WTC11 (cell line): ENCODE results near the gene CACNA2D1. TPM values are rescaled to one million over a fixed set of nuclear protein-coding genes. Genes with fewer than 3 reads are reported as not detected.

Experiments used
- ATAC-seq: fragments of 200-7000 bp; cut with Tn5 transposase; 2 replicates; pipeline ENCODE4 v1.10.0; 2021; ENCODE audit warnings: mild to moderate bottlenecking, moderate library complexity
- CTCF ChIA-PET: fragments of 300-600 bp; sonication (Branson Sonifier 250); formaldehyde crosslinking; loops from one replicate; lab custom pipeline; 2021; ENCODE audit warnings: antibody characterized with exemption; lab: Charles Lee
- POLR2A ChIA-PET: fragments of 350-600 bp; sonication (Branson Sonifier 250); formaldehyde crosslinking; loops from one replicate; lab custom pipeline; 2021; ENCODE audit warnings: antibody characterized with exemption; lab: Charles Lee
- DNase-seq: peaks from one replicate; pipeline ENCODE4 v3.0.0; 2021; ENCODE audit warnings: low spot score
- H3K27ac Mint-ChIP-seq: 2 replicates; pipeline ENCODE4 v1.8.0; 2021; ENCODE audit warnings: mixed read lengths
- H3K27me3 Mint-ChIP-seq: 2 replicates; pipeline ENCODE4 v1.8.0; 2021; ENCODE audit warnings: low read depth, mild to moderate bottlenecking, moderate library complexity, mixed read lengths
- H3K36me3 Mint-ChIP-seq: 2 replicates; pipeline ENCODE4 v1.8.0; 2021; ENCODE audit warnings: mixed read lengths
- H3K4me1 Mint-ChIP-seq: 2 replicates; pipeline ENCODE4 v1.8.0; 2022; ENCODE audit warnings: mixed read lengths
- H3K4me3 Mint-ChIP-seq: 2 replicates; pipeline ENCODE4 v1.8.0; 2021; ENCODE audit warnings: mild to moderate bottlenecking, moderate library complexity, mixed read lengths
- H3K9me3 Mint-ChIP-seq: 2 replicates; pipeline ENCODE4 v1.8.0; 2021; ENCODE audit warnings: mixed read lengths
- EMX1 ChIP-seq: fragments of 250-450 bp; sonication (Bioruptor Pico); IDR thresholded peaks from 2 replicates; pipeline ENCODE4 v1.8.0; 2021; ENCODE audit warnings: mild to moderate bottlenecking
- FOXJ3 ChIP-seq: sonication (generic); formaldehyde crosslinking; IDR thresholded peaks from 2 replicates; pipeline ENCODE4 v1.9.0; 2021; ENCODE audit warnings: missing genetic modification reagents, mild to moderate bottlenecking, borderline replicate concordance
- FOXK1 ChIP-seq: sonication (generic); formaldehyde crosslinking; IDR thresholded peaks from 2 replicates; pipeline ENCODE4 v1.8.0; 2022; ENCODE audit warnings: mild to moderate bottlenecking, moderate library complexity, missing genetic modification reagents
- FOXP1 ChIP-seq: sonication (generic); formaldehyde crosslinking; IDR thresholded peaks from 2 replicates; pipeline ENCODE4 v1.8.0; 2022; ENCODE audit warnings: missing genetic modification reagents, mild to moderate bottlenecking, moderate library complexity, borderline replicate concordance
- GABPB1 ChIP-seq: sonication (generic); formaldehyde crosslinking; IDR thresholded peaks from 2 replicates; pipeline ENCODE4 v1.8.1; 2023; ENCODE audit warnings: mild to moderate bottlenecking, missing genetic modification reagents
- MXD4 ChIP-seq: fragments of 250-450 bp; sonication (Bioruptor Pico); IDR thresholded peaks from 2 replicates; pipeline ENCODE4 v1.8.0; 2021; ENCODE audit warnings: mild to moderate bottlenecking, moderate library complexity, borderline replicate concordance
- MYBL2 ChIP-seq: sonication (generic); formaldehyde crosslinking; IDR thresholded peaks from 2 replicates; pipeline ENCODE4 v1.8.1; 2023; ENCODE audit warnings: mild to moderate bottlenecking, moderate library complexity, missing genetic modification reagents
- NFATC4 ChIP-seq: fragments of 250-450 bp; sonication (Bioruptor Pico); IDR thresholded peaks from 2 replicates; pipeline ENCODE4 v1.9.0; 2021; ENCODE audit warnings: mild to moderate bottlenecking
- NFYB ChIP-seq: sonication (generic); formaldehyde crosslinking; conservative IDR thresholded peaks from 2 replicates; pipeline ENCODE4 v1.8.0; 2022; ENCODE audit warnings: low read depth, missing genetic modification reagents
- NR2C2 ChIP-seq: sonication (generic); formaldehyde crosslinking; IDR thresholded peaks from 2 replicates; pipeline ENCODE4 v1.8.0; 2022; ENCODE audit warnings: mild to moderate bottlenecking, missing genetic modification reagents
- OVOL2 ChIP-seq: fragments of 250-450 bp; sonication (Bioruptor Pico); IDR thresholded peaks from 2 replicates; pipeline ENCODE4 v1.9.0; 2021; ENCODE audit warnings: mild to moderate bottlenecking, borderline replicate concordance
- SMAD3 ChIP-seq: sonication (generic); formaldehyde crosslinking; IDR thresholded peaks from 2 replicates; pipeline ENCODE4 v1.8.0; 2022; ENCODE audit warnings: missing genetic modification reagents, mild to moderate bottlenecking, borderline replicate concordance
- SOX15 ChIP-seq: fragments of 250-450 bp; sonication (Bioruptor Pico); IDR thresholded peaks from 2 replicates; pipeline ENCODE4 v1.9.0; 2021; ENCODE audit warnings: mild to moderate bottlenecking
- SP1 ChIP-seq: sonication (generic); formaldehyde crosslinking; conservative IDR thresholded peaks from 2 replicates; pipeline ENCODE4 v1.8.1; 2022; ENCODE audit warnings: missing genetic modification reagents
- ZNF121 ChIP-seq: sonication (generic); formaldehyde crosslinking; IDR thresholded peaks from 2 replicates; pipeline ENCODE4 v1.8.0; 2023; ENCODE audit warnings: missing genetic modification reagents
- ZNF416 ChIP-seq: fragments of 250-450 bp; sonication (Bioruptor Pico); IDR thresholded peaks from 2 replicates; pipeline ENCODE4 v1.9.0; 2021; ENCODE audit warnings: mild to moderate bottlenecking, inconsistent platforms
- total RNA-seq: library from RNA; stranded (reverse); gene quantifications from 3 replicates; pipeline ENCODE4 v1.2.3, GENCODE V29; 2021
- TF ChIP-seq, protein P1 (sequence below): fragments of 250-450 bp; sonication (Bioruptor Pico); IDR thresholded peaks from 2 replicates; pipeline ENCODE4 v1.9.0; 2021; ENCODE audit warnings: mild to moderate bottlenecking
- TF ChIP-seq, protein P2 (sequence below): sonication (generic); formaldehyde crosslinking; conservative IDR thresholded peaks from 2 replicates; pipeline ENCODE4 v1.8.1; 2023; ENCODE audit warnings: mild to moderate bottlenecking, low read depth, missing genetic modification reagents, moderate library complexity
- TF ChIP-seq, protein P3 (sequence below): sonication (generic); formaldehyde crosslinking; conservative IDR thresholded peaks from 2 replicates; pipeline ENCODE4 v1.8.1; 2022; ENCODE audit warnings: mild to moderate bottlenecking, missing genetic modification reagents
- TF ChIP-seq, protein P4 (sequence below): sonication (generic); formaldehyde crosslinking; IDR thresholded peaks from 2 replicates; pipeline ENCODE4 v1.8.0; 2023; ENCODE audit warnings: mild to moderate bottlenecking, missing genetic modification reagents
- TF ChIP-seq, protein P5 (sequence below): sonication (generic); formaldehyde crosslinking; IDR thresholded peaks from 2 replicates; pipeline ENCODE4 v1.8.1; 2022; ENCODE audit warnings: low read depth, missing genetic modification reagents, borderline replicate concordance
- TF ChIP-seq, protein P6 (sequence below): sonication (generic); formaldehyde crosslinking; IDR thresholded peaks from 2 replicates; pipeline ENCODE4 v1.8.0; 2022; ENCODE audit warnings: mild to moderate bottlenecking, missing genetic modification reagents

The CACNA2D1 gene
- total RNA-seq, 1 experiment from 2014 or later = 33.3 TPM

DNA sequence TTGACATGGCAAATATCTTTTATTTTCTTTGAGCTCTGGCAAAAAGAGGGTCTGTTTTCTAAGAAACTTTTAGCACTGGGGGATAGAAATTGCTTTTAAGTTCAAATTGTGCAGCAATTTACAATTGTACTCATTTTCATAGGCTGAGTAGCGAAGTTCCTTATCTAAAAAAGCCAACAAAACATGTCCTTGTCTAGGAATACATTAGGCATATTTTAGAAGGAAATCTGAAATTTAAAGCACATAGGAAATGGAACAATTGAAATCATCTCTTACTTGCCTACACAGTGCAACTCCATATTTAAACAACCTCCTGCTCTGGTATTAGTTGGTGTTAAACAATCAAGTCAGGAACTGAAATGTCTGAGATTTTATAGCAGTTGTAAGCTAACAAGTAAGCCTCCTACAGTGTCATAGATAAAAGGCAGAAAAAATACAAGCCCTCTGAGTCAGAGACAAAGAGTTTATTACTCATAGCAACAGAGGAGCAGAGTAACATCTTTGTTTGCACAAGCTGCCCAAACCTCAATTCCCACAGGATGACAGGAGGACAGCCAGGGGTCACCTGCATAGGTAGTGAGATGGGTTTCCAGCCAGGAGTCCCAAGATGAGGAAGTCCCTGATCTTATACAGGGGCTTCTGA, 393.6 kb downstream of the CACNA2D1 start:
- Mint-ChIP-seq H3K27me3 (no peaks in the 10 kb centered on the region), H3K9me3 (no peaks in the 10 kb centered on the region), H3K4me3 (no peak overlapping the region), H3K4me1 (no peaks in the 10 kb centered on the region), H3K36me3 (no peaks in the 10 kb centered on the region), H3K27ac (no peak overlapping the region)
- ChIA-PET CTCF (no interaction called here), POLR2A (interaction anchor here (0.6 kb wide), 1 partner anchor 172 kb away, joined by 4 read pairs; no protein-coding TSS in a partner anchor)
- TF ChIP-seq, protein P1, sequence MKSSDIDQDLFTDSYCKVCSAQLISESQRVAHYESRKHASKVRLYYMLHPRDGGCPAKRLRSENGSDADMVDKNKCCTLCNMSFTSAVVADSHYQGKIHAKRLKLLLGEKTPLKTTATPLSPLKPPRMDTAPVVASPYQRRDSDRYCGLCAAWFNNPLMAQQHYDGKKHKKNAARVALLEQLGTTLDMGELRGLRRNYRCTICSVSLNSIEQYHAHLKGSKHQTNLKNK (CRISPR knock-in tag) = no peak
- TF ChIP-seq, protein P2, sequence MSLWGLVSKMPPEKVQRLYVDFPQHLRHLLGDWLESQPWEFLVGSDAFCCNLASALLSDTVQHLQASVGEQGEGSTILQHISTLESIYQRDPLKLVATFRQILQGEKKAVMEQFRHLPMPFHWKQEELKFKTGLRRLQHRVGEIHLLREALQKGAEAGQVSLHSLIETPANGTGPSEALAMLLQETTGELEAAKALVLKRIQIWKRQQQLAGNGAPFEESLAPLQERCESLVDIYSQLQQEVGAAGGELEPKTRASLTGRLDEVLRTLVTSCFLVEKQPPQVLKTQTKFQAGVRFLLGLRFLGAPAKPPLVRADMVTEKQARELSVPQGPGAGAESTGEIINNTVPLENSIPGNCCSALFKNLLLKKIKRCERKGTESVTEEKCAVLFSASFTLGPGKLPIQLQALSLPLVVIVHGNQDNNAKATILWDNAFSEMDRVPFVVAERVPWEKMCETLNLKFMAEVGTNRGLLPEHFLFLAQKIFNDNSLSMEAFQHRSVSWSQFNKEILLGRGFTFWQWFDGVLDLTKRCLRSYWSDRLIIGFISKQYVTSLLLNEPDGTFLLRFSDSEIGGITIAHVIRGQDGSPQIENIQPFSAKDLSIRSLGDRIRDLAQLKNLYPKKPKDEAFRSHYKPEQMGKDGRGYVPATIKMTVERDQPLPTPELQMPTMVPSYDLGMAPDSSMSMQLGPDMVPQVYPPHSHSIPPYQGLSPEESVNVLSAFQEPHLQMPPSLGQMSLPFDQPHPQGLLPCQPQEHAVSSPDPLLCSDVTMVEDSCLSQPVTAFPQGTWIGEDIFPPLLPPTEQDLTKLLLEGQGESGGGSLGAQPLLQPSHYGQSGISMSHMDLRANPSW (CRISPR knock-in tag) = no peak
- TF ChIP-seq ZNF121 (CRISPR knock-in tag) = no peak
- TF ChIP-seq, protein P3, sequence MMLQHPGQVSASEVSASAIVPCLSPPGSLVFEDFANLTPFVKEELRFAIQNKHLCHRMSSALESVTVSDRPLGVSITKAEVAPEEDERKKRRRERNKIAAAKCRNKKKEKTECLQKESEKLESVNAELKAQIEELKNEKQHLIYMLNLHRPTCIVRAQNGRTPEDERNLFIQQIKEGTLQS (CRISPR knock-in tag) = no peak
- TF ChIP-seq SMAD3 (CRISPR knock-in tag) = no peak
- TF ChIP-seq FOXK1 = no peak
- TF ChIP-seq FOXP1 = no peak
- TF ChIP-seq SP1 (CRISPR knock-in tag) = no peak
- TF ChIP-seq NFYB (CRISPR knock-in tag) = no peak
- no peak for TF ChIP-seq EMX1 (CRISPR knock-in tag)
- TF ChIP-seq, protein P4, sequence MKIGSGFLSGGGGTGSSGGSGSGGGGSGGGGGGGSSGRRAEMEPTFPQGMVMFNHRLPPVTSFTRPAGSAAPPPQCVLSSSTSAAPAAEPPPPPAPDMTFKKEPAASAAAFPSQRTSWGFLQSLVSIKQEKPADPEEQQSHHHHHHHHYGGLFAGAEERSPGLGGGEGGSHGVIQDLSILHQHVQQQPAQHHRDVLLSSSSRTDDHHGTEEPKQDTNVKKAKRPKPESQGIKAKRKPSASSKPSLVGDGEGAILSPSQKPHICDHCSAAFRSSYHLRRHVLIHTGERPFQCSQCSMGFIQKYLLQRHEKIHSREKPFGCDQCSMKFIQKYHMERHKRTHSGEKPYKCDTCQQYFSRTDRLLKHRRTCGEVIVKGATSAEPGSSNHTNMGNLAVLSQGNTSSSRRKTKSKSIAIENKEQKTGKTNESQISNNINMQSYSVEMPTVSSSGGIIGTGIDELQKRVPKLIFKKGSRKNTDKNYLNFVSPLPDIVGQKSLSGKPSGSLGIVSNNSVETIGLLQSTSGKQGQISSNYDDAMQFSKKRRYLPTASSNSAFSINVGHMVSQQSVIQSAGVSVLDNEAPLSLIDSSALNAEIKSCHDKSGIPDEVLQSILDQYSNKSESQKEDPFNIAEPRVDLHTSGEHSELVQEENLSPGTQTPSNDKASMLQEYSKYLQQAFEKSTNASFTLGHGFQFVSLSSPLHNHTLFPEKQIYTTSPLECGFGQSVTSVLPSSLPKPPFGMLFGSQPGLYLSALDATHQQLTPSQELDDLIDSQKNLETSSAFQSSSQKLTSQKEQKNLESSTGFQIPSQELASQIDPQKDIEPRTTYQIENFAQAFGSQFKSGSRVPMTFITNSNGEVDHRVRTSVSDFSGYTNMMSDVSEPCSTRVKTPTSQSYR = no peak
- no peak for TF ChIP-seq OVOL2 (CRISPR knock-in tag)
- TF ChIP-seq MYBL2 (CRISPR knock-in tag) = no peak
- TF ChIP-seq, protein P5, sequence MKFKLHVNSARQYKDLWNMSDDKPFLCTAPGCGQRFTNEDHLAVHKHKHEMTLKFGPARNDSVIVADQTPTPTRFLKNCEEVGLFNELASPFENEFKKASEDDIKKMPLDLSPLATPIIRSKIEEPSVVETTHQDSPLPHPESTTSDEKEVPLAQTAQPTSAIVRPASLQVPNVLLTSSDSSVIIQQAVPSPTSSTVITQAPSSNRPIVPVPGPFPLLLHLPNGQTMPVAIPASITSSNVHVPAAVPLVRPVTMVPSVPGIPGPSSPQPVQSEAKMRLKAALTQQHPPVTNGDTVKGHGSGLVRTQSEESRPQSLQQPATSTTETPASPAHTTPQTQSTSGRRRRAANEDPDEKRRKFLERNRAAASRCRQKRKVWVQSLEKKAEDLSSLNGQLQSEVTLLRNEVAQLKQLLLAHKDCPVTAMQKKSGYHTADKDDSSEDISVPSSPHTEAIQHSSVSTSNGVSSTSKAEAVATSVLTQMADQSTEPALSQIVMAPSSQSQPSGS = no peak
- DNase-seq (no peak), ATAC-seq (no peak)

DNA sequence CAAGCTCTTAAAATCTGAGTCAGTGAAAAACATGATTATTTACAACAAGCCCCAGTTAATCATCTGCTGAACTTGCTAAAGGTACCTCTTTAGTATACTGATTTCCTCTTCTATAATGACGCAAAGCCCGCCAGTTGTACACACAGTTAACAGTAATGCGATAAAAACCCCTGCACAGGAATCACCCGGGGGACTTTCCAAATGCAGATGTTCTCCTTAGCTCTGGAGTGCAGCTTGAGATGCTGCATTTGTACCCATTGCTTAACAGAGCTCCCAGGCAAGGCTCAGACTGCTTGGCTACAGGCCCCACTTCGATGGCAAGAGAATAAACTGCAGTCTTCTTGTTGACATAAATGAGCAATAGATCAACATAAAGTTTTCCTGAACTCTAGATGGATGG, 394.1 kb downstream of the CACNA2D1 start:
- no peak for ATAC-seq
- no peak overlapping the region for H3K4me3 Mint-ChIP-seq
- H3K27ac Mint-ChIP-seq = no peak overlapping the region
- no peak for TF ChIP-seq NR2C2 (CRISPR knock-in tag)
- TF ChIP-seq ZNF416 (CRISPR knock-in tag) = no peak
- TF ChIP-seq SOX15 (CRISPR knock-in tag) = no peak
- TF ChIP-seq FOXJ3 (CRISPR knock-in tag) = no peak
- no peak for TF ChIP-seq MXD4 (CRISPR knock-in tag)
- TF ChIP-seq NFATC4 (CRISPR knock-in tag) = no peak
- no peak for TF ChIP-seq GABPB1 (CRISPR knock-in tag)
- TF ChIP-seq, protein P6, sequence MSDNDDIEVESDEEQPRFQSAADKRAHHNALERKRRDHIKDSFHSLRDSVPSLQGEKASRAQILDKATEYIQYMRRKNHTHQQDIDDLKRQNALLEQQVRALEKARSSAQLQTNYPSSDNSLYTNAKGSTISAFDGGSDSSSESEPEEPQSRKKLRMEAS = no peak
- TF ChIP-seq, all 79 proteins: peak for 0
- no peaks in the 10 kb centered on the region for H3K27me3 Mint-ChIP-seq
- ChIA-PET POLR2A (interaction anchor here (0.6 kb wide), 1 partner anchor 172 kb away, joined by 4 read pairs; no protein-coding TSS in a partner anchor), CTCF (no interaction called here)
- no peaks in the 10 kb centered on the region for H3K4me1 Mint-ChIP-seq
- no peak for DNase-seq
- H3K9me3 Mint-ChIP-seq = no peaks in the 10 kb centered on the region
- no peaks in the 10 kb centered on the region for H3K36me3 Mint-ChIP-seq
